ENCODE data around the gene LRRC32.

Gene LRRC32

DNA sequence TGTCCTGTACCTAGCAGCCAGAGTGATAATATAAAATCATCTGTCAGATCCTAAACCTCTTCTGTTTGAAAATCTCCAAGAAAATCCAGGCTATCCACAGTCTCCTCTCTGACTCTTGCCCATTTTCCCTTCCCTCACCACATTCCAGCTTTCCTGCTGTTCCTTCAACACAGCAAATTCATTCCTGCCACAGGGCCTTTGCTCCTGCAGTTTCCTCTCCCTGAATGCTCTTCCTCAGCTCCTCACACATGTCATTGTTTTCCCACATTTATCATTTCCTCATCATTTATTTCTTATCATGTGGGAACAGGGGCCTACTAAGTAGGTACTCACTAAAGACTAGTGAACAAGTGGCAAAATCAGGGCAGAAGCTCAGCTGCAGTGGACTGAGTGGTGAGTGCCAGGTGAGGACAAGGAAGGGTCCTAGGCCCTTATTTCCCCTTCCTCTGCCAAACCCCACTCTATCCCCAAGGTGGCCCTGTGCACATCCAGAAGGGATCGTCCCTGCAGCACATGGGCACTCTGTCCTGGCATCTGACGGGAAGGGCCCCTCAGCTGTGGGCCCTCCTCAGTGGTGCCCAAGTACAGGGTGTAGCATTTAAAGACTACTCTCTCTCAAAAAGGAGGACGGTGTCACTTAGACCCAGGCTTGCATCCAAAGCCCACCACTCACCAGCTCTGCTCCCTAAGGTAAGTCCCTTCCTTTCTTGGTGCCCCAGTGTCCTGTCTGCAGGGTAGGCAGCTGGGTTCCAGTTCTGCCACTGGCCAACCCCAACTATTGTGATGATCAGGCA lies 2.0 kb downstream of the LRRC32 start:
- H3K4me3 Mint-ChIP-seq = peak overlapping the region; percentile 2 to 45
- H3K27me3 Mint-ChIP-seq = no peaks in the 10 kb centered on the region
- H3K9me3 Mint-ChIP-seq = no peaks in the 10 kb centered on the region
- H3K4me1 Mint-ChIP-seq (ENCODE audit: low read depth in 2 of 2) = peaks cover 37 to 38% of the 10 kb centered on the region in 2 donors
- no peak for DNase-seq
- ATAC-seq (replicated peaks) = no peak
- peaks cover 8% of the 10 kb centered on the region for H3K36me3 Mint-ChIP-seq (ENCODE audit: insufficient read depth)
- H3K27ac Mint-ChIP-seq = no peak overlapping the region

DNA sequence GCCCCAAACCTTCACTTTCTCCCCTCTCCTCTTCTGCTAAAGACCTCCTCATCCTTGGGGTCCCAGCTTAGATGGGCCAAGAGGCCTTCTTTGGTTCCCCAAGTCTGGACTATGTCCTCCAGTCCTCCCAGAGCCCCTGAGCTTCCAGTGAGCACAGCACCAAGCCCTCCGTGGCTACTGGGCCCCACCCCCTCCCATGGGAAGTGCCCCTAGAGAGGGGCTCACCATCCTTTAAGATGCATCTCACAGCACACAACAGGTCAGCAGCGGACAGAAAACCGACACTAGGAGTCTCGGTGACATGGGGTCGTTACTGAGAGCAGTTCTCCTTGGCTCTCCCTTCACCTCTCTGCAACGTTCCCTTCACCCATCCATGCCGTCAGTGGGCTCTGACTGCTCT lies 2.7 kb downstream of the LRRC32 start:
- no peaks in the 10 kb centered on the region for H3K27me3 Mint-ChIP-seq
- no peak overlapping the region for H3K4me3 Mint-ChIP-seq
- no peak for DNase-seq
- H3K27ac Mint-ChIP-seq = no peak overlapping the region
- H3K36me3 Mint-ChIP-seq (ENCODE audit: insufficient read depth) = peaks cover 9% of the 10 kb centered on the region
- no peak for ATAC-seq (replicated peaks)
- H3K4me1 Mint-ChIP-seq (ENCODE audit: low read depth in 2 of 2) = peaks cover 33 to 35% of the 10 kb centered on the region in 2 donors
- H3K9me3 Mint-ChIP-seq = no peaks in the 10 kb centered on the region

DNA sequence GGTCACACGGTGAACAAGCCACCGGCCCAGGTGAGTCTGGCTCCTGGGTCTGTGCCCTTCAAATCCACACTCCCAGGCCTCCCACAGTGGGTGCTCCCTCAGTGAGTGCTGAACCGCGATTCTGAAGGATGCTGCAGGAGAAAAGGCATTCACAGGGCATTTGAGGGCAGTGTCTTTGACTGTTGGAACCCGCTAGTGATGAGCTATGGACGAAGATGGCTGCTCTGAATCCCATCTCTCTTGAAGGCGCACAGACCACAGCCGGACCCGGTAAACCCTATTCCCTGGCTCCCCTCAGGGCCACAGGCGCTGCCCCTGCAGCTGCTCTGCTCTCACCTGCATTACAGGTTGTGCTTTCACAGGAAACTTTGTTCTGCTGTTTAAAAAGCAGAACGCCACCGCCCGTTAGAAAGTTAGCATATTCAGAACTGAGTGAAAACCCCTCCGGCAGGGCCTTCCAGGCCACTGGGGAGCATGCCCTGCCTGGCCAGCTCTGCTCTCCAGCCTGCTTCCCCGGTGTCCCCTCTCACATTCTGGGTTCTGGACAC lies 3.2 kb downstream of the LRRC32 start:
- DNase-seq = no peak
- H3K9me3 Mint-ChIP-seq = no peaks in the 10 kb centered on the region
- H3K36me3 Mint-ChIP-seq (ENCODE audit: insufficient read depth) = peaks cover 6% of the 10 kb centered on the region
- no peaks in the 10 kb centered on the region for H3K27me3 Mint-ChIP-seq
- no peak overlapping the region for H3K27ac Mint-ChIP-seq
- peaks cover 29 to 32% of the 10 kb centered on the region in 2 donors for H3K4me1 Mint-ChIP-seq (ENCODE audit: low read depth in 2 of 2)
- H3K4me3 Mint-ChIP-seq = no peak overlapping the region
- ATAC-seq (replicated peaks) = no peak

DNA sequence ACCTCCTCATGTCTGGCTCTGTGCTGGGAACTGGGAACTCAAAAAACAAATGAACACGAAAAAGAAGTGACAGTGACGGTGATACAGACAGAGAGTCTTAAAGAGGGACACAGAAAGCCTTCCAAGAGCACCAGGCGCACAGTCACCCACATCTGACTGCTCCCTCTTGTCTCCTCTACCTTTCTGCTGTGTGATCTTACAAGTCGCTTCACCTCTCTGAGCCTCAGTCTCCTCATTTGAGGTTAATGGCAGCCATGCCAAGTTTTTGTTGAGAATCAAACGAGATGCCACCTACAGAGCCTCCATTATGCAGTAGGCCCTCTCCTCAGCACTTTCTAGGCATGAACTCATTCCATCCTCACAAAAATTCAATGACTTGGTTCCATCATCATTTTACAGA lies 3.7 kb downstream of the LRRC32 start:
- Mint-ChIP-seq H3K4me1 (ENCODE audit: low read depth in 2 of 2) (peaks cover 25 to 31% of the 10 kb centered on the region in 2 donors), H3K36me3 (ENCODE audit: insufficient read depth) (peaks cover 6% of the 10 kb centered on the region), H3K4me3 (no peak overlapping the region), H3K27ac (peak overlapping the region in 1 of 2 donors; percentile 84), H3K27me3 (no peaks in the 10 kb centered on the region), H3K9me3 (no peaks in the 10 kb centered on the region)
- ATAC-seq (replicated peaks) (no peak), DNase-seq (no peak)

DNA sequence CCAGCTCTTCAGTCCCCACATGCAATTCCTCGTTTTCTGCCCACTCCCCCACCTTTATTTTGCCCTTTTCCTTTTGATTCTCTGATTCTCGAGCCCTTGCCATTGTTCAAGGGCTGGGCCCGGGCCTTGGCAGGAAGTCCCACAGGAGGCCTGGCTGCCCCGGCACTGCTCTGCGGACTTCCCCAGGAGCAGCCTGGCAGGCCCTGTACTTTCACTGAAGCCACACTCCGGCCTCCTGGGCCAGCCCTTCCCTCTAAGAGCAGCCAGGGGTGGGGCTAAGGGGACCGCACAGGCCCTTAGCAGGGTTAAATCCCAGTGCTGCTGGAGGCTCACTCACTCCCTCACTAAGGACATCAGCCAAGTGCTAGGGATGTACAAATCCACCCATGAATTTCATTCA lies 4.1 kb downstream of the LRRC32 start:
- ATAC-seq (replicated peaks) (no peak), DNase-seq (no peak)
- peaks cover 6% of the 10 kb centered on the region for H3K36me3 Mint-ChIP-seq (ENCODE audit: insufficient read depth)
- no peaks in the 10 kb centered on the region for H3K9me3 Mint-ChIP-seq
- H3K27ac Mint-ChIP-seq = peak overlapping the region in 1 of 2 donors; percentile 84
- H3K4me3 Mint-ChIP-seq = no peak overlapping the region
- H3K4me1 Mint-ChIP-seq (ENCODE audit: low read depth in 2 of 2) = peaks cover 21 to 27% of the 10 kb centered on the region in 2 donors
- H3K27me3 Mint-ChIP-seq = no peaks in the 10 kb centered on the region

DNA sequence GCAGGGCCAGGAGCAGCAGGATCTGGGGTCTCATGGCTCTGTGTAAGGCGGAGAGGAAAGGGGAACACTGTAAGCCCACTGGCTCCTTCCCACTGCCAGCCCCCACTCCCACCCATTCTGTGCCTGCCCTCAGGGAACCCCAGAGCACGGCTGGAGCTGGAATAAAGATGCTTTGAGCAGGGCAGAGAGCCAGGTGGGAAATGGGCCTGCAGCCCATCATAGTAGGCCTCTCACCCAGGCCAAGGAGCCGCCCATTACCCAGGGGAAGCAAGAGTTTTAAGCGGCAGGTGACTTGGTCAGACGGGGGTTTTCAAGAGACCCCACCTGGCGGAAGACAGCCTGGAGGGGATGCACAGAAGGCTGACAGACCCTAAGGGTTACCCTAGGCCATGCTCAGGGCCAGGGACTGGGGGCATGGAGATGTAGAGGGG lies 4.6 kb downstream of the LRRC32 start:
- ATAC-seq (replicated peaks) (no peak), DNase-seq (no peak)
- Mint-ChIP-seq H3K27ac (peak overlapping the region; percentile 84 to 90), H3K4me1 (ENCODE audit: low read depth in 2 of 2) (peaks cover 18 to 24% of the 10 kb centered on the region in 2 donors), H3K36me3 (ENCODE audit: insufficient read depth) (peaks cover 6% of the 10 kb centered on the region), H3K27me3 (no peaks in the 10 kb centered on the region), H3K9me3 (no peaks in the 10 kb centered on the region), H3K4me3 (peak overlapping the region in 1 of 2 donors; percentile 24)

DNA sequence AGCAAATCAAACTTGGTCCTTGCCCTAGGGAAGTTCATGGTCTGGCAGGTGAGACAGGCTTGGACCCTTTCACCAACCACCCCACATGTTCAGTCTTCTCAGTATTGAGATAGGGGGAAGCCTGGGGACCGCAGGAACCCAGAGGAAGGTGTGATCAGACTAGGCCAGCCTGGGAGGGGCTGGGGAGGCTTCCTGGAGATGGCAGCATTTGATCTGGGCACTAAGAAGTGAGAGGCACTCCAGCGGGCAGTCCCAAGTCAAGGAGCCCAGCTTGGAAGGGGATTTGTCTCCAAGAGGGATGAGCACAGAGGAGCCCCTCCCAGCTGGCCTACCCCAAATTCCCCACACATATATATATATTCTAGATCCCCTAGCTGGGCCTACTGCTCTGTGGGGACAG lies 5.4 kb downstream of the LRRC32 start:
- Mint-ChIP-seq H3K9me3 (no peaks in the 10 kb centered on the region), H3K36me3 (ENCODE audit: insufficient read depth) (peaks cover 6% of the 10 kb centered on the region), H3K4me3 (peak overlapping the region; percentile 39 to 68), H3K4me1 (ENCODE audit: low read depth in 2 of 2) (peaks cover 18 to 24% of the 10 kb centered on the region in 2 donors), H3K27ac (peak overlapping the region; percentile 84 to 90), H3K27me3 (no peaks in the 10 kb centered on the region)
- peak; percentile 68 for ATAC-seq (replicated peaks)
- DNase-seq = no peak

DNA sequence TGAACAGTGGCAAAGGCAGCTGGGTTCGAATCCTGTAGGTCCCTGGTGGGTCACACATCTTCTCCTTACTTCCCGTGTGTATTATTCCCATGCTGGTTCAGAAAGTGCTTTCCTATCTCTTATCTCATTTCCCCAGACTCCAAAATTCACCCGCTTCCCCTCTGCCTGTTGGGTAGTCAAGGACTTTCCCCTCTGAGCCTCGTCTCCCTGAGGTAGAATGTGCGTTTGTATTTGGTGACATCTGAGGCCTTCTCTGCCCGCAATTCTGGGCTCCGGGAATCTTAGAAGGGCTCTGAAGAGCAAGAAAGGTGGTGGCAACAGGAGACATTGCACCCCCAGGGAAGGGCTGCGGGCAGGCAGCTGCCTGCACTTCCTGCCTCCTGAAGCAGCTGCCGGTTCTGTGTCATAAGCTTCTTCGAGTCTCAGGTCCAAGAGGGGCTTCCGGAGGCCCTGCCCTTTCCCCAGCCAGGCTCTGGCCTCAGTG lies 5.9 kb downstream of the LRRC32 start:
- no peak for DNase-seq
- no peaks in the 10 kb centered on the region for H3K9me3 Mint-ChIP-seq
- peak overlapping the region; percentile 84 to 90 for H3K27ac Mint-ChIP-seq
- peaks cover 14 to 21% of the 10 kb centered on the region in 2 donors for H3K4me1 Mint-ChIP-seq (ENCODE audit: low read depth in 2 of 2)
- peak; percentile 74 for ATAC-seq (replicated peaks)
- peaks cover 6% of the 10 kb centered on the region for H3K36me3 Mint-ChIP-seq (ENCODE audit: insufficient read depth)
- peak overlapping the region; percentile 39 to 68 for H3K4me3 Mint-ChIP-seq
- no peaks in the 10 kb centered on the region for H3K27me3 Mint-ChIP-seq

DNA sequence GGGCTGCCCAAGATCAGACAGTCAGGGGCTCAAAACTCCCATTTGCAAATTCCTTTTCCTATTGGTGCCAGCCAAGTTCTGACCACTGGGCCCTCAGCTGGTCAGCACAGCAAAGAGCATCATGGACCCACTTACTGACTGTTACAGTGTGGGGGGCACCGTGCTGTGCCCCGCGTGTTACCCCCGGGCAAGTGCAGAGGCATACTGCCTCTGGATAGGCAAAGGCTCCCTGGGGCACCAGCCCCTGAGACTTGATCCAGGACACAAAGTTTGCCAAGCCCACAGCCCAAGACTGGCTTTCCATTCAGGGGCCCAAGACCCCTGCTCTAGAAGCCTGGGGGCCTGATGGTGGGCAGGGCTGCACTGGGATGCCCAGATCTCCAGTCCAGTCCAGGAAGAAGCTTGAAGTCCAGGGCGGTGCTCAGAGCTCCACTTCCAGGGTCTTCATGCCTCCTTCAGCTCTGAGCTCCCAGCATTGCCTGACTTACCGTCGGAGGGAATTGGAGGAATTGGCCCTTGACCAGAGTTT lies 6.6 kb downstream of the LRRC32 start:
- Mint-ChIP-seq H3K9me3 (no peaks in the 10 kb centered on the region), H3K4me1 (ENCODE audit: low read depth in 2 of 2) (peaks cover 14 to 21% of the 10 kb centered on the region in 2 donors), H3K4me3 (peak overlapping the region in 1 of 2 donors; percentile 68), H3K27me3 (no peaks in the 10 kb centered on the region), H3K36me3 (ENCODE audit: insufficient read depth) (peaks cover 6% of the 10 kb centered on the region), H3K27ac (peak overlapping the region; percentile 25 to 90)
- ATAC-seq (replicated peaks) (no peak), DNase-seq (no peak)

DNA sequence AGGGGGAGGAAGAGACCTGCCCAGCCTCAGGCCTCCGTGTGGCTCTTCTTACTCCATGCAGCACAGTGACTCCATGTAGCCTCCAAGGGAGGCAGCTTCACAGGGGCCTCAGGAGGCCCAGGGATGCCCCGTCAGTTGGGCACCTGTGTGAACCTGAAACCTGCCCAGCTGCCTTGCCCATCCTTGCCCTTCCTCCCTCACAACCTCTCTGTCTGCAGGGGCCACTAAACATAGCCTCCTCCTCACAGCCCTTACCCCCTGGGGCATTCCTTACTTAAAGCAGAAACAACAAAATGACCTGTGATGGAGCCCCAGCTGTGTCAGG lies 7.1 kb downstream of the LRRC32 start:
- no peak for DNase-seq
- Mint-ChIP-seq H3K4me1 (ENCODE audit: low read depth in 2 of 2) (peaks cover 14 to 21% of the 10 kb centered on the region in 2 donors), H3K9me3 (no peaks in the 10 kb centered on the region), H3K27ac (peak overlapping the region; percentile 25 to 26), H3K4me3 (no peak overlapping the region), H3K36me3 (ENCODE audit: insufficient read depth) (peaks cover 6% of the 10 kb centered on the region), H3K27me3 (no peaks in the 10 kb centered on the region)
- no peak for ATAC-seq (replicated peaks)

DNA sequence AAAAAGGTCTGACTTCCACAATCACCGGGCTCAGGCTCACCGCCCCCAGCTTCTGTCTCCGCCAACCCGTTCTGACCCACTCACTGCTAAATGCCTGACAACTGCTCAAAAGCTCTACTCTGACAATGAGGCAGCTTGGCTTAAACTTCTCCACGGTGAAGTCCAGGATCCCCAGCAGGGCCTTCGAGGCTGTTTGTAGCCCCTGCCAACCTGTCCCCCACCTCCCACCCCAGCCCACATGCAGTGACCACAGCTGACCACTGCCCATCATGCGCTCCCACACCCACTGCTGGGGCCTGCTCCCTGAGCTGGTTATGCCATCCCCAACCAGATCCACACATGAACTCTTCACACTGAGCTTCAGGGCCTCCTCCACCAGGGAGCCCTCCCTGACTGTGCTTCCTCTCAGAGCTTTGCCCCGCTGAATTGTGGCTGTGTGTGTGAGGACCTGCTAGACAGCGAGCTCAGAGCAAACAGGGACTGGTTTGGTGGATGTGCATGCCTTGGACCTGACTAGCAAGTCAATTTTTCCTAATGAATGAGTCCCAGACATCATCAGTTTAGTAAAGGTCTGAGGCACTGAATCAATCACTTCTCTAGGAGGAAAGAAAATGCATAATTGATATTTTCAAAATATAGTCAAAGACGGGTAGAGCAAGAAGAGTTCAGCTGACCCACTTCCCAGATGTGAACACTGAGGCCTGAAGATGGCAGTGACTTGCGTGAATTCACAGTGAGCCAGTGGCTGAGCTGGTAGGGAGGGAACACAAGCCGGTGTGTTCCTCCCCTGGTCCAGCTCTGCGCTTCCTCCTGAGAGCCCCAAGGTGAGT lies 7.7 kb downstream of the LRRC32 start:
- Mint-ChIP-seq H3K9me3 (no peaks in the 10 kb centered on the region), H3K4me1 (ENCODE audit: low read depth in 2 of 2) (peaks cover 14 to 21% of the 10 kb centered on the region in 2 donors), H3K27ac (peak overlapping the region in 1 of 2 donors; percentile 26), H3K27me3 (no peaks in the 10 kb centered on the region), H3K4me3 (no peak overlapping the region), H3K36me3 (ENCODE audit: insufficient read depth) (peaks cover 6% of the 10 kb centered on the region)
- DNase-seq = no peak
- no peak for ATAC-seq (replicated peaks)

DNA sequence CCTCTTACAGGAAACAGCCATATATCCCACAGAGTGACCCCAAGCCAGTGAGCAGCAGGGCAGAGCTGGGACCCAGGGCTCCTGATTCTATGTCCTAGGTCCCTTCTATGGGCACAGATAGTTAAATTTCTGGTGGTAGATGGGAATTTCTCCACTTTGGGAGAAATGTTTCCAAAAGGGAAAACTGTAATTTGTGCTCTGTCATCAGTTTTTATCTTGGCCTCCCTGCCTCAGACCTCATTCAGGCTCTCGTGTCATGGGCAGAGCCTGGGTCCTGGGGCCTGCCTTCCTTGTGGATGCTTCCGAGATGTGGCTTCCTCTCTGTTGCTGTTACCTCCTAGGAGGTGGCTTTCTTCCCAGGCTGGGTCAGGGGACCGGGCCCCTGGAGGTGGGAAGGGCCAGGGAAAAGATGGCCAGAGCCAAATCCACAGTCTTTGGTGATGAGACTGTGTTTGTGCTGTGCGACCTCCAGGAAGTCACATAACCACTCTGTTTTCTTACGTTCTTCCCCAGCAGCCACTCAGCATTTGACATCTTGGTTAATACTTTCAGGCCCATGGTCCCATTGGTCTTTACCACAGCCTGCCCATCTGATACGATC lies 8.6 kb downstream of the LRRC32 start:
- Mint-ChIP-seq H3K9me3 (no peaks in the 10 kb centered on the region), H3K27me3 (no peaks in the 10 kb centered on the region), H3K36me3 (ENCODE audit: insufficient read depth) (peaks cover 6% of the 10 kb centered on the region), H3K27ac (no peak overlapping the region), H3K4me1 (ENCODE audit: low read depth in 2 of 2) (peaks cover 14 to 21% of the 10 kb centered on the region in 2 donors), H3K4me3 (no peak overlapping the region)
- DNase-seq (no peak), ATAC-seq (replicated peaks) (no peak)

DNA sequence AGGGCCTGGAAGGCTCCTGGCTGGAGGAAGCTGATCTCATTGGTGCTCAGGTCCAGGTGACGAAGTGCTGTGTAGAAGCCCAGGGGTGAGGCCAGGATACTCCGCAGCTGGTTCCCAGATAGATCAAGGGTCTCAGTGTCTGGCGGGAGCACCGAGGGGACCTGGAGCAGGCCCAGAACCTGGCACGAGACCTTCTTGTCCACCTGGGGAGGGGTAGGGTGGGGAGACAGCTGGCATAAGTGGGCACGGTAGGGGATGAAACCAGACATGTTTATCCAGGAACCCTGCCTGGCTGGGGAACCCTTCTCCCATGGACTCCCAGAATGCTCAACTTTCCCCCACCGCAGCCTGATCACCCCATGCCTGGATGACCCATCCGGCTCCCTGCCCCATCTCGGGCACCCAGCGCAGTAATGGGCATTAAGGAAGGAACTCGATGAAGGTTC lies 9.2 kb downstream of the LRRC32 start:
- ATAC-seq (replicated peaks) = no peak
- Mint-ChIP-seq H3K9me3 (no peaks in the 10 kb centered on the region), H3K36me3 (ENCODE audit: insufficient read depth) (peaks cover 6% of the 10 kb centered on the region), H3K27me3 (no peaks in the 10 kb centered on the region), H3K27ac (no peak overlapping the region), H3K4me1 (ENCODE audit: low read depth in 2 of 2) (peaks cover 15 to 21% of the 10 kb centered on the region in 2 donors), H3K4me3 (no peak overlapping the region)
- no peak for DNase-seq
